ENCODE data around the gene LDHAL6A. TPM values are rescaled to one million over a fixed set of nuclear protein-coding genes. Genes with fewer than 3 reads are reported as not detected.

LDHAL6A gene
- total RNA-seq (2022; extraction: Qiagen RNA extraction): not detected in 5 replicates

DNA sequence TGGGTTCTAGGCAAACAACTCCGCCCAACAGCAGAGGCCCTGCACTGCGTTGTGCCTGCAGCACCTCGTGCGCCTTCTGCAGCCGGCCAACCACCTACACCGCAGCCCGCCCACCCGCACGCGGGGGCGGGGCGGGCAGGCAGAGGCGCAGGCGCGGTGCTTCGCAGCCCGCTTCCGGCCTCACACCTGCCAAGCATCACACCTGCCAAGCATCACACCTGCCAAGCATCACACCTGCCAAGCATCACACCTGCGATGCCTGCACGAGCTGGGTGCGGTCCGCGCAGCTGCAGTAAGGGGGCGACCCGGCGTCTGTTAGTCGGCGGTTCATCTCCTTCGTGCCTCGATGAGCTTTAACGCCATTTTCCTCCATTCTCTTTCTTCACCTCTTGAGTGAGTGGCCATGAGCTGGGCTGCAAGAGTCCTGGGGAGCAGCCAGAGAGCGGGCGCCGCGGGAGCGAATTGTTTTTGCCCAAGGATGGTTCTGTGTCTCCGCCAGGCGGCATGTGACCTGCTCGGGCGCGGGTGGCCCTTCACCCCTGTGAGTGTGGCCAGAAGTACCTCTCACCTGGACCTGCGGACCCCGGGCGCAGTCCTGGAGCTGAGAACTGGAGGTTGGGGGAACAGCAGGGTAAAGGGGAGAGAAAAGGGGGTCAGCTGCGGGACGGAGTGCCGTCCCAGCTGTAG is at the start of gene LDHAL6A:
Gene LDHAL6A, plus strand, starts transcription at position 171 of the 687 bp plus-strand sequence. CDS start 825 bp downstream, outside the sequence.

DNA sequence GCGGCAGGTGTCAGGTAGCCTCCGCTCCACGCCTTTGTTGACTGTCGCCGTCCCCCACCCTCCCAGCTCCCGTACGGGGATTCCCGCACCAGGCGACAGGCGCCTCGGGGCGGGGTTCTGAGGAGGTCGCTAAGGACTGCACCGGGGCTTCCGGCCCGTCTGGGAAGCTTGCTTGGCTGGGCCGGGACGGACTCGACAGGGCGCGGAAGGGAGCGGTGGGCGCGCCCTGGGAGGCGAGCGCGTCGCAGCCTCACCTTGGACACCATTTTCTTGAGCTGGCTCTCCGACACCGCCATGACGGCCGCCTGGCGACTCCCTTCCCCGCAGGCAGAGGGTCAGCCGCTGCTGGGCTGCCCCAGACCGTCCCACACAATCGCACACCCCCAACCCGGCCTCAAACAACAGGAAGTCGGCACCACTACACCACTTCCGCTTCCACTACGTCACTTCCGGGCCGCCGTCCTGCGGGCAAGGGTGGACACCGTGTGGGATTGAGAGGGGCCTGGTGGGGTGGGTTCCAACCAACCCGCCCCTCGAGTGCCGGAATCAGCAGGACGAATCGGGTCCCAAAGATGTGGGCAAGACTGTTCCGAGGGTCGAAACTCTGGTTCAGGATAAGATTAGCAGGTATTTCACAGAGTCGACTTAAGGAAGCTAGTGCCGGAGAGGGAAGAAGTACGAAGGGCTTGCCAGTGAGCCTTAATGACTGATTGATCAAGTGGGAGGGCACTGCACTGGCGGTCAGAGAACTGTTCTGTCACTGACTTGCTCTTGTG is 71.1 kb downstream of the LDHAL6A start, which contains the start of gene TSG101:
Gene TSG101, minus strand, starts transcription at position 422 of the 776 bp plus-strand sequence. Its CDS starts 126 bp downstream, at position 296.

Other genes with a start within 250 kb of the LDHAL6A start
- gene SAA4, start 219.1 kb upstream of the LDHAL6A start, total RNA-seq (2022; extraction: Qiagen RNA extraction): not detected in 5 replicates
- 0.15 to 0.31 TPM (median 0.22 TPM) in 4 of 5 replicates, not detected in the other for gene SAA2, start 207.2 kb upstream of the LDHAL6A start, total RNA-seq (2022; extraction: Qiagen RNA extraction)
- gene SAA1, start 189.6 kb upstream of the LDHAL6A start, total RNA-seq (2022; extraction: Qiagen RNA extraction): 2.4 to 4.0 TPM (median 3.4 TPM) in 5 replicates
- gene HPS5, start 133.7 kb upstream of the LDHAL6A start, total RNA-seq (2022; extraction: Qiagen RNA extraction): 12.4 to 18.0 TPM (median 14.4 TPM) in 5 replicates
- 34.1 to 41.3 TPM (median 37.7 TPM) in 5 replicates for gene GTF2H1, start 133.3 kb upstream of the LDHAL6A start, total RNA-seq (2022; extraction: Qiagen RNA extraction)
- 2,733 to 4,246 TPM (median 3,146 TPM) in 5 replicates for gene LDHA, start 61.3 kb upstream of the LDHAL6A start, total RNA-seq (2022; extraction: Qiagen RNA extraction)
- gene LDHC, start 43.5 kb upstream of the LDHAL6A start, total RNA-seq (2022; extraction: Qiagen RNA extraction): not detected in 5 replicates
- gene TSG101, start 71.1 kb downstream of the LDHAL6A start, total RNA-seq (2022; extraction: Qiagen RNA extraction): 90.9 to 107 TPM (median 98.1 TPM) in 5 replicates
- 17.3 to 27.0 TPM (median 20.4 TPM) in 5 replicates for gene UEVLD, start 132.9 kb downstream of the LDHAL6A start, total RNA-seq (2022; extraction: Qiagen RNA extraction)
- gene MISFA, start 143.9 kb downstream of the LDHAL6A start, total RNA-seq (2022; extraction: Qiagen RNA extraction): 2.0 to 2.9 TPM (median 2.3 TPM) in 5 replicates
- 15.0 to 22.9 TPM (median 17.1 TPM) in 5 replicates for gene SPTY2D1, start 178.5 kb downstream of the LDHAL6A start, total RNA-seq (2022; extraction: Qiagen RNA extraction)
- 0.22 to 0.45 TPM (median 0.28 TPM) in 5 replicates for gene TMEM86A, start 242.9 kb downstream of the LDHAL6A start, total RNA-seq (2022; extraction: Qiagen RNA extraction)

Measured in A549 treated with Hydrocortisone at 1 μM for 4 hours (cell line).